K562 (cell line): ENCODE results near the gene TMPRSS9. TPM values are rescaled to one million over a fixed set of nuclear protein-coding genes. Genes with fewer than 3 reads are reported as not detected.

Experiments used
- ATAC-seq: fragments of 200-7000 bp; cut with Tn5 transposase; 3 replicates; pipeline ENCODE4 v1.9.1; 2020; ENCODE audit warnings: moderate library complexity
- BruUV-seq: library from RNA; stranded (reverse); fragments of 400-500 nt; replicated peaks from 2 replicates; lab custom pipeline; 2021; lab: Mats Ljungman, UMichigan
- CTCF ChIA-PET: fragments of 300-600 bp; formaldehyde crosslinking; extraction: SDS; loops from one replicate; lab custom pipeline; 2021; ENCODE audit warnings: low intra/inter-chr PET ratio; lab: Yijun Ruan, JAX
- POLR2A ChIA-PET: fragments of 300-600, 350-650 bp; sonication (Branson Sonifier 250); formaldehyde crosslinking; extraction: SDS; loops from one replicate; lab custom pipeline; 2021; ENCODE audit warnings: antibody characterized with exemption, inconsistent platforms; lab: Yijun Ruan, JAX
- DNase-seq, 4 experiments: peaks; one replicate each; pipeline versions ENCODE4 v3.0.0 to v3.0.0-alpha.2; 2011 to 2018; ENCODE audit warnings: low spot score in 3 of 4, mixed read lengths in 3 of 4; ENCODE audit errors: extremely low read depth in 1 of 4
- FAIRE-seq: peaks from 2 replicates; lab custom pipeline; 2011; peaks lifted over from hg19 to GRCh38; lab: Jason Lieb, UNC
- H2AFZ ChIP-seq: 2 replicates; pipeline ENCODE4 v1.6.0; 2011; ENCODE audit warnings: low read depth, low read length, control low read depth, inconsistent platforms
- H3K27ac ChIP-seq: fragments of 200-600 bp; 3 replicates; pipeline ENCODE4 v1.8.0; 2011; ENCODE audit warnings: low read depth, mild to moderate bottlenecking, control low read depth, inconsistent platforms, low read length, moderate library complexity, mixed read lengths; ENCODE audit errors: extremely low read depth
- H3K27me3 ChIP-seq, 2 experiments: fragments of 300-600 bp in 1 of 2; 2 replicates in 1 of 2; 3 replicates in 1 of 2; pipeline versions ENCODE4 v1.6.0 to v1.8.0; 2011; ENCODE audit warnings: inconsistent platforms in 2 of 2, low read length in 2 of 2, mild to moderate bottlenecking in 1 of 2, mixed read lengths in 1 of 2, moderate library complexity in 1 of 2; ENCODE audit not compliant: control insufficient read depth in 2 of 2, insufficient read depth in 2 of 2
- H3K36me3 ChIP-seq: fragments of 300-600 bp; 3 replicates; pipeline ENCODE4 v1.8.0; 2011; ENCODE audit warnings: mild to moderate bottlenecking, low read length, inconsistent platforms; ENCODE audit not compliant: control insufficient read depth, insufficient read depth
- H3K4me1 ChIP-seq, 2 experiments: fragments of 200-600 bp in 1 of 2; replicated peaks in 1 of 2; 2 replicates in 1 of 2; 3 replicates in 1 of 2; pipeline versions ENCODE4 v1.5.1 to v1.8.0; 2011; ENCODE audit warnings: inconsistent platforms in 2 of 2, low read length in 2 of 2, mild to moderate bottlenecking in 1 of 2, mixed read lengths in 1 of 2, moderate library complexity in 1 of 2; ENCODE audit not compliant: control insufficient read depth in 2 of 2, insufficient read depth in 2 of 2
- H3K4me2 ChIP-seq: 2 replicates; pipeline ENCODE4 v1.6.1; 2011; ENCODE audit warnings: low read length, control low read depth, inconsistent platforms, mixed read lengths; ENCODE audit not compliant: insufficient read depth
- H3K4me3 ChIP-seq: fragments of 200-600 bp; sonication (generic), shearing (Covaris generic); 2 replicates; pipeline ENCODE4 v1.5.1; 2016; ENCODE audit warnings: control low read depth, inconsistent platforms
- H3K79me2 ChIP-seq: fragments of 200-600 bp; 3 replicates; pipeline ENCODE4 v1.8.0; 2011; ENCODE audit warnings: low read length, inconsistent platforms; ENCODE audit not compliant: control insufficient read depth, insufficient read depth
- H3K9ac ChIP-seq, 2 experiments: 2 replicates each; pipeline versions ENCODE4 v1.6.0 to v1.6.1; 2011; ENCODE audit warnings: low read depth in 2 of 2, low read length in 2 of 2, control low read depth in 1 of 2, inconsistent platforms in 1 of 2, mild to moderate bottlenecking in 1 of 2, mixed read lengths in 1 of 2; ENCODE audit not compliant: insufficient read depth in 1 of 2
- H3K9me1 ChIP-seq: one replicate; pipeline ENCODE4 v1.6.0; 2011; ENCODE audit warnings: inconsistent platforms, mild to moderate bottlenecking, low read length, moderate library complexity; ENCODE audit not compliant: control insufficient read depth, insufficient read depth
- H3K9me3 ChIP-seq: replicated peaks from 2 replicates; pipeline ENCODE4 v1.5.1; 2011; ENCODE audit warnings: low read depth, low read length, inconsistent platforms; ENCODE audit not compliant: control insufficient read depth, insufficient read depth
- H4K20me1 ChIP-seq: replicated peaks from 2 replicates; pipeline ENCODE4 v1.6.1; 2011; ENCODE audit warnings: low read length, inconsistent platforms, mixed read lengths; ENCODE audit not compliant: control insufficient read depth, insufficient read depth
- ADNP ChIP-seq: fragments of 200-800 bp; sonication (Bioruptor generic); IDR thresholded peaks from 2 replicates; pipeline ENCODE4 v1.6.1; 2016; ENCODE audit warnings: missing genetic modification characterization, missing compliant biosample characterization
- BCOR ChIP-seq: fragments of 450-650 bp; IDR thresholded peaks from 2 replicates; pipeline ENCODE4 v1.6.1; 2016
- CBX1 ChIP-seq: sonication (generic); IDR thresholded peaks from 2 replicates; pipeline ENCODE4 v1.6.1; 2016; ENCODE audit warnings: antibody characterized with exemption, low read depth, mild to moderate bottlenecking
- CBX3 ChIP-seq, 2 experiments: IDR thresholded peaks; 1 replicate in 1 of 2; 2 replicates in 1 of 2; pipeline ENCODE4 v1.6.1; 2012; ENCODE audit warnings: inconsistent platforms in 2 of 2, low read length in 2 of 2, borderline replicate concordance in 1 of 2, control low read depth in 1 of 2
- DMBX1 ChIP-seq: fragments of 250-450 bp; sonication (Bioruptor Pico); IDR thresholded peaks from 2 replicates; pipeline ENCODE4 v1.8.0; 2022; ENCODE audit warnings: inconsistent platforms, mild to moderate bottlenecking, moderate library complexity, borderline replicate concordance
- KDM1A ChIP-seq, 2 experiments: fragments of 450-650 bp; IDR thresholded peaks; 2 replicates each; pipeline ENCODE4 v1.6.1; 2016; ENCODE audit warnings: mild to moderate bottlenecking in 2 of 2
- OTX1 ChIP-seq: fragments of 450-650 bp; formaldehyde crosslinking; IDR thresholded peaks from 2 replicates; pipeline ENCODE4 v1.4.0; 2022; ENCODE audit warnings: mild to moderate bottlenecking
- RBM25 ChIP-seq: fragments of 200-400 bp; formaldehyde crosslinking; IDR thresholded peaks from 2 replicates; pipeline ENCODE4 v1.6.1; 2018; ENCODE audit warnings: low read length, low read depth, moderate library complexity; ENCODE audit not compliant: severe bottlenecking
- TRIM24 ChIP-seq, 2 experiments: fragments of 450-650 bp; IDR thresholded peaks; 2 replicates each; pipeline ENCODE4 v1.6.1; 2016
- TRIM28 ChIP-seq: fragments of 450-650 bp; IDR thresholded peaks from 2 replicates; pipeline ENCODE4 v1.6.1; 2017
- ZNF121 ChIP-seq: sonication (generic); formaldehyde crosslinking; conservative IDR thresholded peaks from 2 replicates; pipeline ENCODE4 v1.8.0; 2022; ENCODE audit warnings: missing genetic modification reagents
- ZNF282 ChIP-seq: sonication (generic); formaldehyde crosslinking; IDR thresholded peaks from 2 replicates; pipeline ENCODE4 v1.8.1; 2023; ENCODE audit warnings: missing genetic modification reagents
- ZNF561 ChIP-seq: fragments of 450-650 bp; formaldehyde crosslinking; conservative IDR thresholded peaks from 2 replicates; pipeline ENCODE4 v1.4.0; 2020; ENCODE audit warnings: mild to moderate bottlenecking, moderate library complexity
- WGBS: fragments of 100-300 bp; shearing (Covaris generic); methylation state at CpG from one replicate; pipeline ENCODE4 v1.1.6; 2016; ENCODE audit warnings: low coverage, mixed read lengths; ENCODE audit not compliant: insufficient coverage; ENCODE audit errors: missing lambda C conversion rate; 5-methylcytosine and 5-hydroxymethylcytosine counted together
- in situ Hi-C: fragments of 300-500 bp; cut with MboI; formaldehyde crosslinking; loops from 4 replicates; pipeline ENCODE4 v1.15.0; 2018; ENCODE audit warnings: inconsistent platforms, mixed read lengths
- intact Hi-C: fragments of 100-400 bp; cut with micrococcal nuclease; formaldehyde crosslinking; loops from 2 replicates; pipeline ENCODE4 v1.14.2; 2022
- polyA plus RNA-seq, 8 experiments: library from polyadenylated mRNA; depleted of rRNA in 4 of 8; stranded (reverse) in 5 of 8; unstranded in 3 of 8; fragments of >200 nt; fragmentation: Nextera tagmentation in 2 of 8; fragmentation: Illumina TruSeq in 1 of 8; extraction: Ambion mirVana in 2 of 8; extraction: Trizol in 1 of 8; gene quantifications; 2 replicates each; pipeline versions ENCODE4 v1.2.1 to v1.2.3, GENCODE V29; 2011 to 2014; ENCODE audit warnings: inconsistent platforms in 1 of 8, missing spikeins in 1 of 8
- total RNA-seq, 7 experiments: library from RNA; depleted of rRNA in 6 of 7; stranded (reverse); fragments of >200 nt in 6 of 7; fragmentation: Illumina TruSeq in 2 of 7; extraction: Trizol in 2 of 7; gene quantifications; 2 replicates each; pipeline versions ENCODE4 v1.2.1 to v1.2.3, GENCODE V29; 2011 to 2021; ENCODE audit warnings: low replicate concordance in 1 of 7

Gene TMPRSS9
- total and polyA plus RNA-seq, 9 of the 15 experiments (the other 6 are each of a cell fraction or from before 2014, with no cell fraction given) = 0.01 to 0.03 TPM; not detected in 7

DNA sequence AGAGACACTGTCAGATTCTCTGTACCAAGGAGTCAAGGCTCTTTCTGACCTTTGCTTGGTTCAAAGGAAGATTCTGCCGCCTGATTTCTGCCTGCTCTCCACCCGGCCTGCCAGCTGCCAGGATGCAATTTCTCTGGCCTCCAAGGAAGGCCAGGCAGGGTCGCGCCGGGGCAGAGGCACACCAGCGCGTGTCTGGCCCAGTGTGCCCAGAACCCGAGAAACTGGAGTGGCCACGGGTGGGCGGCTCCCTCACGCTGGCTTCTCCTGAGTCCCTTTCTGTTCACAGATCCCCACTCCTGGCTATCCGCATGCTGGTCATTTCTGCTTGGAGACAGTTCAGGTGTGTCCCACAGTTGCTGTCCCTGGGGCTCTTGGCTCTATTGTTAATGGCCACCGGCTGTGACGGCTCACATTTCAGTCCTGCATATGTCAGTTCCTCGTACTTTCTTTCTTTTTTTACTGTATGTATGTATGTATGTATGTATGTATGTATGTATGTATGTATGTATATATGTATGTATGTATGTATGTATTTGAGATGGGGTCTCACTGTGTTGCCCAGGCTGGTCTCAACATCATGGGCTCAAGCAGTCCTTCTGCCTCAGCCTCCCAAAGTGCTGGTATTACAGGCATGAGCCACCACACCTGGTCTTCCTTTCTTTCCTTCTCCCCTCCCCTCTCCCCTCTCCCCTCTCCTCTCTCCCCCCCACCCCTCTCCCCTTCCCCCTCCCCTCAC, 16.9 kb downstream of the TMPRSS9 start:
- H3K79me2 ChIP-seq = no peaks in the 10 kb centered on the region
- H4K20me1 ChIP-seq = no peaks in the 10 kb centered on the region
- in situ Hi-C loops (no loop called here), intact Hi-C loops (no loop called here)
- CTCF ChIA-PET = no interaction called here
- H3K36me3 ChIP-seq = no peaks in the 10 kb centered on the region
- no peak for ATAC-seq
- no peak overlapping the region for H3K9ac ChIP-seq
- BruUV-seq = no TSS peak
- 48% methylated on average over 10 of the region's 15 CpGs for whole genome bisulfite sequencing
- H3K9me1 ChIP-seq = no peaks in the 10 kb centered on the region
- H2AFZ ChIP-seq = no peak overlapping the region
- H3K4me2 ChIP-seq = no peak overlapping the region
- POLR2A ChIA-PET = interaction anchor here (0.6 to 0.7 kb wide), 2 partner anchors 46 to 97 kb away, joined by 3 read pairs; no protein-coding TSS in a partner anchor
- H3K9me3 ChIP-seq = peaks cover 9% of the 10 kb centered on the region
- no peaks in the 10 kb centered on the region for H3K27me3 ChIP-seq
- no peak for FAIRE-seq
- H3K27ac ChIP-seq = no peak overlapping the region
- DNase-seq = no peak
- TF ChIP-seq ZNF121 = peak; percentile 72
- no peak for TF ChIP-seq OTX1 (CRISPR knock-in tag)
- H3K4me3 ChIP-seq = no peak overlapping the region
- H3K4me1 ChIP-seq = peaks cover 6 to 8% of the 10 kb centered on the region in 2 experiments

DNA sequence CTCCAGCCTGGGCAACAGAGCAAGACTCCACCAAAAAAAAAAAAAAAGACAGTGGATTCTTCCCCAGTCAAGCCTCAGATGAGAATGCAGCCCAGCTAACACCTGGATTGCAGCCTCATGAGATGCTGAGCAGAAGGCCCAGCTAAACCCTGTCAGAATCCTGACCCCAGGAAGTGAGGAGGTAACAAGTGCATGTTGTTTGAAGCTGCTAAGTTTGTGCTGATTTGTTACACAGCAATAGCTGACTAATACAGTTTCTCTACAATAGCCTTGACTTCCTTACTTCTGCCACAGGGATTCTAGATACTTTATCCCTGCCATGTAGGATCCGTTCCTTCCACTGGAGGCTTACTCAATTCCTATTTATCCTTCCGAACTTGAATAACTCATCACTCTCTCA, 20.5 kb downstream of the TMPRSS9 start:
- no peaks in the 10 kb centered on the region for H4K20me1 ChIP-seq
- DNase-seq (no peak), ATAC-seq (no peak), FAIRE-seq (no peak)
- BruUV-seq = no TSS peak
- intact Hi-C loops (loop anchor here (10.0 kb wide), 1 partner anchor 56 kb away; the partner anchor contains the start of genes LSM7 and SPPL2B), in situ Hi-C loops (loop anchor here (10.0 kb wide), 1 partner anchor 226 kb away; the partner anchor contains the start of gene AP3D1)
- no peaks in the 10 kb centered on the region for H3K27me3 ChIP-seq
- CTCF ChIA-PET = no interaction called here
- no peak overlapping the region for H3K4me3 ChIP-seq
- H2AFZ ChIP-seq = no peak overlapping the region
- POLR2A ChIA-PET = interaction anchor here (0.8 to 0.9 kb wide), 2 partner anchors 14 to 141 kb away, joined by 3 read pairs; no protein-coding TSS in a partner anchor
- H3K27ac ChIP-seq = no peak overlapping the region
- H3K9me3 ChIP-seq = peaks cover 9% of the 10 kb centered on the region
- H3K4me1 ChIP-seq = peaks cover 0 to 18% of the 10 kb centered on the region in 2 experiments; a peak in 3 of 5 replicates
- H3K9me1 ChIP-seq = no peaks in the 10 kb centered on the region
- H3K36me3 ChIP-seq = no peaks in the 10 kb centered on the region
- no peak overlapping the region for H3K9ac ChIP-seq
- no peak overlapping the region for H3K4me2 ChIP-seq
- WGBS = 27% methylated on average over 2 of the region's 2 CpGs
- 0 out of 2 replicates have a peak, but pooled peaks have one; percentile 34 for TF ChIP-seq ADNP (tag)
- peak; percentile 34 for TF ChIP-seq ZNF121
- no peak for TF ChIP-seq ZNF561 (CRISPR knock-in tag)
- TF ChIP-seq DMBX1 = no peak
- TF ChIP-seq ZNF282 = no peak
- peak in 1 of 2 experiments; percentile 77; a peak in 1 of 3 replicates for TF ChIP-seq CBX3 (IDR thresholded peaks at IDR 0.05; ENCODE audit: borderline replicate concordance in 1 of 2, low read length in 2 of 2)
- peak in 1 of 2 experiments; percentile 39; a peak in 1 of 4 replicates for TF ChIP-seq TRIM24 (IDR thresholded peaks at IDR 0.05)
- TF ChIP-seq CBX1 = peak; percentile 58; the same call in 1 of the 2 replicates
- peak; percentile 52; the same call in 1 of the 2 replicates for TF ChIP-seq TRIM28
- TF ChIP-seq KDM1A (IDR thresholded peaks at IDR 0.05) = peak; percentile 10 to 41; a peak in 2 of 4 replicates
- TF ChIP-seq BCOR = peak; percentile 87
- peak; percentile 76 for TF ChIP-seq RBM25
- H3K79me2 ChIP-seq = no peaks in the 10 kb centered on the region
